ENCODE measurements around the gene SENP1. TPM values are rescaled to one million over a fixed set of nuclear protein-coding genes. Genes with fewer than 3 reads are reported as not detected.

Gene SENP1
- total RNA-seq, 2 donors from 2014 or later, result 11.5 to 49.6 TPM

DNA sequence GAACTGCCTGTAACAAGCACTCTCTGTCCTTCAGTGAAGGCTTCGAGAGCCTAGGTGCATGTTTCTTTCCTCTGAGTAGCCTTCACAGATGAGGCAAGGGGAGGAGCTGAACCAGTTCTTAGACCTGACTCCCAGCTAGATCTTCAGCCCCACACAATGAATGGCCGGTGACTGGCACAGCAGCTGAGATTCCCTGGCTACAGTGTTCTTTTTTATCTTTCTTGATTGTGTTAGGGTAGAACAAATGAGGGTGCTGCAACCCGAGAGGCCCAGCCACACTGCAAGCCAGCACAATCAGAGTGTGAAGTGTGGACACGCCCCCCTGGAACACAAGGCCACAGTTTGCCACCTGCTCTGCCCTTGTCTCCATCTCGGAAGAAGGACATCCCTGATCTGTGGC, 82.5 kb downstream of the SENP1 start:
- H3K27ac ChIP-seq, result peak overlapping the region; percentile 10 to 26
- no peaks in the 10 kb centered on the region for H3K36me3 ChIP-seq
- H3K4me3 ChIP-seq, result no peak overlapping the region
- 36% methylated on average over 5 of the region's 5 CpGs for WGBS
- H3K4me1 ChIP-seq (replicated peaks), result peaks cover 22% of the 10 kb centered on the region
- intact Hi-C loops (cut with DNase I), result no loop called here
- TF ChIP-seq, protein P1, sequence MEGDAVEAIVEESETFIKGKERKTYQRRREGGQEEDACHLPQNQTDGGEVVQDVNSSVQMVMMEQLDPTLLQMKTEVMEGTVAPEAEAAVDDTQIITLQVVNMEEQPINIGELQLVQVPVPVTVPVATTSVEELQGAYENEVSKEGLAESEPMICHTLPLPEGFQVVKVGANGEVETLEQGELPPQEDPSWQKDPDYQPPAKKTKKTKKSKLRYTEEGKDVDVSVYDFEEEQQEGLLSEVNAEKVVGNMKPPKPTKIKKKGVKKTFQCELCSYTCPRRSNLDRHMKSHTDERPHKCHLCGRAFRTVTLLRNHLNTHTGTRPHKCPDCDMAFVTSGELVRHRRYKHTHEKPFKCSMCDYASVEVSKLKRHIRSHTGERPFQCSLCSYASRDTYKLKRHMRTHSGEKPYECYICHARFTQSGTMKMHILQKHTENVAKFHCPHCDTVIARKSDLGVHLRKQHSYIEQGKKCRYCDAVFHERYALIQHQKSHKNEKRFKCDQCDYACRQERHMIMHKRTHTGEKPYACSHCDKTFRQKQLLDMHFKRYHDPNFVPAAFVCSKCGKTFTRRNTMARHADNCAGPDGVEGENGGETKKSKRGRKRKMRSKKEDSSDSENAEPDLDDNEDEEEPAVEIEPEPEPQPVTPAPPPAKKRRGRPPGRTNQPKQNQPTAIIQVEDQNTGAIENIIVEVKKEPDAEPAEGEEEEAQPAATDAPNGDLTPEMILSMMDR (IDR thresholded peaks at IDR 0.05), result no peak
- TF ChIP-seq POLR2A (IDR thresholded peaks at IDR 0.05) (no peak), POLR2AphosphoS5 (IDR thresholded peaks at IDR 0.05) (no peak)
- DNase-seq (ENCODE audit: low spot score), result no peak
- no peaks in the 10 kb centered on the region for H3K27me3 ChIP-seq (replicated peaks; ENCODE audit: insufficient read depth)
- no peaks in the 10 kb centered on the region for H3K9me3 ChIP-seq

DNA sequence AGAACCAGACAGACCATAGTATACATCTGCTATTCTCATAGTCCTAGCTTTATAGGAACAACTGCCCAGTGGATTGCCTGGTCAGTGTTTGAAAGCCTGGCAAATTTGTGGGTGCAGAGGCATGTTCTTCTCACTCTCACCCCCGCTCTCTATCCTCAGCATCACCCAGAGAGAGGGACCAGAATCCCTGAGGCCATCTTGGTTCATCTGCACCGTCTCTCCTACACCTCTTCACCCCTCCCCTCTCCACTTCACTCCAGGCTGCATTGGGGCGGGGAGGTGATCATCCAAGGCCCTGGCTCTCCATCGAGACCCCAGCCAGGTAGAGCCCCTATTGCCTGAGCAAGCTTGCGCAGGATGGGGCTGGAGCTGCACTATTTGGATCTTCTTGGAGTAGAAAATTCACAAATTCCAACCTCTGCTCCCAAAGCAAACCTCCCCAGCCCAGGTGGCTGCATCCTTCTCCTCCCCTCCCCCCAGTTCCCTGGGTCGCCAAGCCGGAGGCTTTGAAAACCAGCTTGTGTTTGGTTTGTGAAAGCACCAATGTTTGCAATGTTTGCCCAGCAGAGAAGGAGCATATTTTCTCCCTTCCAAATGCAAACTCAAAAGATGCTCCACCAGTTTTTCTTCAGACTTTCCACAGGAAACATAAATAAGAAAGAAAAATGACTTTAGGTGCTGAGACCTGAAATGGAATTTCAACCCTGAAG, 83.0 kb downstream of the SENP1 start:
- Histone ChIP-seq H3K27me3 (replicated peaks; ENCODE audit: insufficient read depth) (no peaks in the 10 kb centered on the region), H3K36me3 (no peaks in the 10 kb centered on the region), H3K9me3 (no peaks in the 10 kb centered on the region), H3K4me1 (replicated peaks) (peaks cover 22% of the 10 kb centered on the region), H3K4me3 (no peak overlapping the region), H3K27ac (peak overlapping the region in 1 of 2 donors; percentile 10)
- DNase-seq (ENCODE audit: low spot score), result peak; percentile 52
- 59% methylated on average over 7 of the region's 7 CpGs for WGBS
- TF ChIP-seq POLR2A (IDR thresholded peaks at IDR 0.05), result no peak
- peak; percentile 39 for TF ChIP-seq POLR2AphosphoS5 (IDR thresholded peaks at IDR 0.05)
- intact Hi-C loops (cut with DNase I), result no loop called here

DNA sequence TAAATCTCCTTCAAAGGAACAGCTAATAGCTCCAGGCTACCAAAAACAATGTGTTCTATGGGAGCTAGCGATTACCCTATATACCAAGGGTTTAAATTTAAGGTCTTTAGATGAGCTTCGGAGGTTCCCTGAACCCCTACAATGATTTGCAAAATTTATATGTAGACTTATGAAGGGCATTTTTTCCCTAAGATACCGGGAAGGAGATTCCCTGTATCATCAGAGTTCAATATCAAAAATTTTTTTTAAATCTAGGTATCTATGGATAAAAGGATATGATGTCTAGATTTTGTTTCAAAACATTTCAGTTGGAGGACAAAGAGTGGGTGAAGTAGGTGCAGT, 83.7 kb downstream of the SENP1 start:
- Histone ChIP-seq H3K27ac (no peak overlapping the region), H3K4me1 (replicated peaks) (peaks cover 22% of the 10 kb centered on the region)
- 31% methylated on average over 3 of the region's 3 CpGs for WGBS

DNA sequence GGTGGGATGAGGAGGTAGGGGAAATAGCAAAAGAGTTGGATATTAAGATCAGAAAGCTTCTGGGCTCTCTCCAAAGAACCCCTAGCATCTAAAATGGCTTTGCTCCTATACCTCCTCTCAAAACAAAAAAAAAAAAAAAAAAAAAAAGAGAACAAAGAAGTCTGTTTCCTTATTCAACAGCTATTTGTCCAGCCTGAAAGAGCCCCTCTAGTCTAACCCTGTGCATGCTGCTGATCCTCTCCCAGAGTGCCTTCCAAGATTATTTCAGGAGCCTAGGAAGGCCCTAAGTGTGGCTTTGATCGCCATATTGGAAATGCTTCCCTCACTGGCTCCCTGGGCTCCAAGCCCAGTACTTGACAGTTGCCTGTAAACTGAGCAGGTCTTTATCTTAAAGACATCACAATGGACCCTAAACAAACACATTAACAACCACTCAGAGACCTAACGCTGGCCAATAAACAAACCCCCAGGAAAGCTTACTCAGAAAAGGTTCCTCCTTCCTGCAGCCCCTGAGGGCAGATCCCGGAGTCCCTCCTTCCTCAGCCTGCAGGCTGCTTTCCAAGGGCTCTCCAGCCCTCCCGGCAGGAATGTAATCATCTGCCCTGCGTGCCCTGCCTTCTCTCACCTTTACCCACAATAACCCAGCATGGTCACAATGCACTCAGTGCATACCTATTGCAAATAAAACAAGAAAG, 84.2 kb downstream of the SENP1 start:
- H3K27ac ChIP-seq, result no peak overlapping the region
- intact Hi-C loops (cut with DNase I), result no loop called here
- TF ChIP-seq, protein P1 (IDR thresholded peaks at IDR 0.05), result no peak
- no peak for TF ChIP-seq POLR2AphosphoS5 (IDR thresholded peaks at IDR 0.05)
- TF ChIP-seq POLR2A (IDR thresholded peaks at IDR 0.05), result no peak
- no peaks in the 10 kb centered on the region for H3K9me3 ChIP-seq
- peaks cover 22% of the 10 kb centered on the region for H3K4me1 ChIP-seq (replicated peaks)
- H3K36me3 ChIP-seq, result no peaks in the 10 kb centered on the region
- no peaks in the 10 kb centered on the region for H3K27me3 ChIP-seq (replicated peaks; ENCODE audit: insufficient read depth)
- 10% methylated on average over 5 of the region's 5 CpGs for WGBS
- H3K4me3 ChIP-seq, result no peak overlapping the region
- DNase-seq (ENCODE audit: low spot score), result no peak

More for the DNA sequence above, 83.7 kb downstream of the SENP1 start:
- H3K4me3 ChIP-seq, result no peak overlapping the region
- TF ChIP-seq POLR2A (IDR thresholded peaks at IDR 0.05) (no peak), POLR2AphosphoS5 (IDR thresholded peaks at IDR 0.05) (no peak)
- TF ChIP-seq, protein P1 (IDR thresholded peaks at IDR 0.05), result no peak
- no peaks in the 10 kb centered on the region for H3K9me3 ChIP-seq
- DNase-seq (ENCODE audit: low spot score), result no peak
- H3K27me3 ChIP-seq (replicated peaks; ENCODE audit: insufficient read depth), result no peaks in the 10 kb centered on the region
- H3K36me3 ChIP-seq, result no peaks in the 10 kb centered on the region
- intact Hi-C loops (cut with DNase I), result no loop called here

DNA sequence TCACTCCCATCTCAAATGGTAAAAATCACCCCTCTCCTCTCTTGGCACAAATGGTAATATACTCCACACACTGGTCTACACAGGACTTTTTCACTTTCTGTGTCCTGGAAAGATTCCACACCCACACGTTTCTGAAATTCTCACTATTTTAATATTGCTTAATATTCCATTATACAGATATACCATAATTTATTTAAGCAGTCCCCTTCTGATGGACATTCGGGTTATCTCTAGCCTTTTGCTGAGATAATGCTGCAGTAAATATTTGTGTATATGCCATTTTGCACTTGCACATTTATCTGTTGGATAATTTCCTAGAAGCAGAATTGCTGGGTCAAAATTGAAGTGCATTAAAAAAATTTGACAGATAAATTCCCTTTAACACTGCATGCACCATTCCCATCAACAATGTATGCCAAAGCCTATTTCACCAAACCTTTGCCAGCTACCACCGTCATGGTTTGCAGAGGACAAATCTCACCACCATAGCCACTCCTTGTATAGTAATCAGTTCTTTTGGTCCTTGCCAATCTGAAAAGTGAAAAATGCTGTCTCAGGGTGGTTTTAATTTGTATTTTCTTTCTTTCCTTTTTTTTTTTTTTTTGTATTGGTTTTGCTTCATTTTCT, 86.1 kb downstream of the SENP1 start:
- 67% methylated on average over 3 of the region's 3 CpGs for WGBS
- H3K36me3 ChIP-seq, result no peaks in the 10 kb centered on the region
- DNase-seq (ENCODE audit: low spot score), result no peak
- TF ChIP-seq POLR2A (IDR thresholded peaks at IDR 0.05) (no peak), POLR2AphosphoS5 (IDR thresholded peaks at IDR 0.05) (no peak)
- TF ChIP-seq, protein P1 (IDR thresholded peaks at IDR 0.05), result no peak
- no peaks in the 10 kb centered on the region for H3K9me3 ChIP-seq
- intact Hi-C loops (cut with DNase I), result no loop called here
- no peak overlapping the region for H3K4me3 ChIP-seq
- no peaks in the 10 kb centered on the region for H3K27me3 ChIP-seq (replicated peaks; ENCODE audit: insufficient read depth)
- H3K27ac ChIP-seq, result no peak overlapping the region
- H3K4me1 ChIP-seq (replicated peaks), result peaks cover 16% of the 10 kb centered on the region

Measured in prostate gland (tissue), 2 donors.